HG02970 (cell line): Measurements from ENCODE around the gene DUSP1.
"Not testable (repeated sequence)": the region's sequence is repeated elsewhere in the genome, so short reads cannot be mapped to it uniquely, and the experiment has no call there.

Source experiments
- ATAC-seq: cut with Tn5 transposase; IDR thresholded peaks from one replicate; pipeline ENCODE4 v1.9.1; 2021; ENCODE audit warnings: mild to moderate bottlenecking, moderate library complexity, moderate number of reproducible peaks; ENCODE audit not compliant: unreplicated experiment, low FRiP score

DUSP1 gene

DNA sequence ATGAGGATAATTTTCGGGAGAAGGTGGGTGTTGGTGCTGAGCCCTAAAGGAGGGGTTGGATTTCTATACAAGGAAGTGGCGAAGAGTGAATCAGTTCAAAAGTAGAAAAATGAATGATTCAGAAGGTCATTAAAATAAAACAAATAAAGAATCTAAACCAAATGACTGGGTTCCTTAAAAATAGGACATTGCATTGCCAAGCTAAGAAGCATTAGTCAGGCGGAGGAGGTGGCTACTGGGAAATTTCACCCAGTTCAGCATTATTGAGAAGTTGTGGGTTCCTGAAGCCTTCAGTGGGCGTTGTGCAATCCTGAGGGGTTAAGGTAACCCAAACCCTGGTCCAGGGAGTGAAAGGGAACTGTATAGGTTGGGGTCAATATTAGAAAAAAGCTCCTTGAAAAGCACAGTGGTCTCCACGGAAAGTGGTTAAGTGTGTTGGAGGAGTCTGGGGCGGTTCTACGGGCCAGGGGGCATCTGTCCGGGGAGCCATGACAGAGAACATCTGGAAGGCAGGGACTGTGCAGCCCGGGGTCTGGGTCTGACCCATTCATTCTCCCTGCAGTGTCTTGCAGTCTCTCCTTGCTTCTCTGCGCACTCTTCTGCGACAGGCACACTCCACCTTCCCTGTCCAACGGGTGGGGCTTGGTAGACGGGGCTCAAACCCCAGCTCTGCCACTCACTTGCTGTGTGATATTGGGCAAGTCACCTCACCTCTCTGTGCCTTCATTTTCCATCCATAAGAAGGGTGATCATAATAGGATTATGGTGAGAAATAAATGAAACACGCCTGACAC lies 27.6 kb upstream of the DUSP1 start:
- ATAC-seq = no peak

- no peak for ATAC-seq
These were observed 26.8 kb upstream of the DUSP1 start for GRCh38 chr5:172797771-172798191.

GRCh38 chr5:172796306-172796705 lies 25.3 kb upstream of the DUSP1 start:
- no peak for ATAC-seq

- ATAC-seq = no peak
These were observed 24.5 kb upstream of the DUSP1 start for GRCh38 chr5:172795318-172795977.

GRCh38 chr5:172793577-172794488 lies 22.8 kb upstream of the DUSP1 start:
- ATAC-seq = no peak

DNA sequence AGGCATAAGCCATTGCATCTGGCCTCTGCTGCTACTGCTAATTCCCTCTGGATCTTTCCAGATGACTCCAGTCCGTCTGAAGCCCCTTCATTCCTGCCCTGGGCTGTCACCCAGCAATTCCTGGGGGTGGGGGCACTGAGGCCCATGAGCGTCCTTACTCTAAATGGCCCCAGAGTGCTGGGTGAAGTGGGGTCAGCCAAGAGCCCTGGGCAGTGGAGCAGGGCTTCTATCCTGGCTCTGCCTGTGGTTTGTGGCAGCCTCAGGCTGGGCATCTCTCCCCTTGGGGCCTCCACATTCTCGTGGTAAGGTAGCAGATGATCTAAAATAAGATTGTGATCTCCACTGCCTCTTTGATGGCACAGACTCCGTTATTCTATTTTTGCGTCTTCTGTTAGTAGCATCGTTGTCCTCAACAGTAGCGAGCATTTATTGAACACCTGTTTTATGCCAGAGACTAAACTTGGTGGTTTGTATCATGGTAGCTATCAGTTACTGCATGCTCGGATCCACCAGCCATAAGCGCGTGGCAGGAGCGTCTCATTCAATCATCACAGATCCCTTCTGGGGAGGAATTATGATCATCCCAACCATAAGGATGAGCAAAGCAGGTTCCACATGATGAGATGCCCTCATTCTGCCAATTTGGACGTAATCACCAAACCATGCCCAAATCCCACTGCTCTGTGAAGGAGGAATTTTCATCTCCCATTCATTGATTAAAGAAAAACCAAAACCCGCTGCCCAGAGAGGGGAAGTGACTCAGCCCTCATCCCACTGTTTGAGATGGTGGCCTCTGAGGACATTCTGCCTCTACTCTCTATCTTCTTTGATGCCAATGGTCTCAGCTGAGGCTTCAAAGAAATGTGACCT lies 21.9 kb upstream of the DUSP1 start:
- ATAC-seq = no peak

GRCh38 chr5:172791726-172792445 lies 20.9 kb upstream of the DUSP1 start:
- ATAC-seq = no peak

DNA sequence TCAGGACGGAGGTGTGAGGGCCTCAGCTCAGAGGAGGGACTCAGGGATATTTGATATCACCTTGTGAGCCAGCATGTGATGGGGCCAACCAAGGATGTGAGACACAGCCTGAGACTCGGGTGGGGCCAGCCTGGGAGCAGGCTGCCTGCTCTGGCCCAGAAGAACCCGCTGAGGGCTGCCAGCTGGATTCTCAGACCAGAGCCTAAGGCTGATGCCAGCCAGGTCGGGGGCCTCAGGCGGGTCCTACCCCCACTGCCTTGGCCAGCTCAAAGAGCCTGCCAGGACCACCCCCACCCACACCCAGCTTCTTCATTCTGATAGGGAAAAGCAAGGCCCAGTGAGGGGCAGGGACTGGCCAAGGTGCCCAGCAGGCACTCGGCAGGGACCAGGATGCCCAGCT lies 20.3 kb upstream of the DUSP1 start:
- ATAC-seq = no peak

DNA sequence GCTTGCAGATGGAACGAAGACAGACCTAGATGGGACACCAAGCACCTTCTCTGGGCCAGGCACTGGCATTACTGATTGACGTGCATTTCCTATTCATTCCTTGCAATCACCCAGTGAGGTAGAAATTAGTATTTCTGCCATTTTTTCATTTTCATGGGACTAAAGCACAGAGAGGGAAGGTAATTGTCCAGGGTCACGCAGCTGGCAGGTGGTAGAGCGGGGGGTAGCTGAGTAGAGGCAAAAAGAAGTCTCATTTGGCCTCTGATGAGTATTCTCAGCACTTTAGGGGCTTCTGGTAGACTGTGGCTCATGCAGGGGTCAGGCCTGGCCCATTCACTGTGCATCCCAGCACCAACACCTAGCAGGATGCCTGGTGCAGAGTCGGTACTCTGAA lies 19.5 kb upstream of the DUSP1 start:
- no peak for ATAC-seq

- no peak for ATAC-seq
These were observed 18.9 kb upstream of the DUSP1 start for GRCh38 chr5:172789687-172790495.

GRCh38 chr5:172788771-172789686 lies 18.0 kb upstream of the DUSP1 start:
- no peak for ATAC-seq

DNA sequence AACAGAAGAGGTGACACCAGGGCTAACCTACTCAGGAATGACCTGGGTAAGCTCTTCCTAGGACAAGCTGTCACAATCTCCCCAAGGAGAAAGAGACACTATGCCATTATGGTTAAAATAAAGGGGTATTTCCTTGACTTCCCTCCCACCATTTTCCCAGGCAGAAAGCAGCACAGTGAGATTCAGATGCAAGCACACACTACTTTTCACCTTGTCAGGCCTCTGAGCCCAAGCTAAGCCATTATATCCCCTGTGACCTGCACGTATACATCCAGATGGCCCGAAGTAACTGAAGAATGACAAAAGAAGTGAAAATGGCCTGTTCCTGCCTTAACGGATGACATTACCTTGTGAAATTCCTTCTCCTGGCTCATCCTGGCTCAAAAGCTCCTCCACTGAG lies 16.5 kb upstream of the DUSP1 start:
- ATAC-seq = not testable (repeated sequence)

DNA sequence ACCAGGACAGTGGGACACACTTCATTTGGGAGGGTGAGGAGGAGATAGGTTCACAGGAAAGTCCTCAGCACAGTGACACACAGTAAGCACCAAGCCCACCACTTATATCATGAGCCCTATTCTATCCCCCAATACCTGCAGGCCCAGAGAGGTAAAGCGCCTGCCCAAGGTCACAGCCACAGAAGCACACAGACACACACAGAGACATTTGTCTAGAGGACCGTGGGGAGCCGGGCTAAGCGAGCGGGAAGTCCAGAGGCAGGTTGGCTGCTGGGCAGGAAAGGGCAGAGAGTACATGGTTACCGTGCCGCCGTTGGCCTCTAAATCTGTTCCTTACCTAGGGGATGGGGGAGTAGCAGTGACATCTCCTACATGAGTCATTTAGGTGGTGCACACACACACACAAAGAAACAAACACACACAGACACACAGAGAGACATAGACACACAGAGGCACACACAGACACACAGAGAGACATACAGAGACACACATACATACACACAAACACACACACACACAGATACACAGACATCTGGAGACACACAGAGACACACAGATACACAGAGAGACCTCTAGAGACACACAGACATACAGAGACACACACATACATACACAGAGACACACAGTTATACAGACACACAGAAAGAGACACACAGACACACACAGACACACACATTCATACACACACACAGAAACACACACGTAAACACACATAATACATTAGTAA lies 15.9 kb upstream of the DUSP1 start:
- no peak for ATAC-seq

DNA sequence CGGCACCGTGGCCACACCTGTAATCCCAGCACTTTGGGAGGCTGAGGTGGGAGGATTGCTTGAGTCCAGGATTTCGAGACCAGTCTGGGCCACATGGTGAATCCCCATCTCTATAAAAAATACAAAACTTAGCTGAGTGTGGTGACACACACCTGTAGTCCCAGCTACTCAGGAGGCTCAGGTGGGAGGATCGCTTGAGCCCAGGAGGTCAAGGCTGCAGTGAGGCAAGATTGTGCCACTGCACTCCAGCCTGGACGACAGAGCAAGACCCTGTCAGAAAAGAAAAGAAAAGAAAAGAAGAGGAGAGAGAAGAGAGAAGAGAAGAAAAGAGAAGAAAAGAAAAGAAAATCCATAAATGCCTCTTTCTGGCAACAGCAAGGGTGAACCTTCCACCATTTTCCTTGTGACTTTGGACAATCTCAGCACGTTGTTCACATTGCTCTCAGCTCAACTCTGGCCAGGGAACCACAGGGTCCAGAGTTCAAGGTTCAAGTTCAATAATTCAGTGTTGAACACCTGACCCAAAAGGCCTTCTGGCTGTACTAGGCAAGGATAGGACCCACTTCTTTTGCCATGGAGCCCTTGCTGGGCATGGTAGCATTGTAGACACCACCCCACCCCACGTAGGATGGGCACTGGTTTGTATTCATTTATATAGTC lies 14.6 kb upstream of the DUSP1 start:
- no peak for ATAC-seq

DNA sequence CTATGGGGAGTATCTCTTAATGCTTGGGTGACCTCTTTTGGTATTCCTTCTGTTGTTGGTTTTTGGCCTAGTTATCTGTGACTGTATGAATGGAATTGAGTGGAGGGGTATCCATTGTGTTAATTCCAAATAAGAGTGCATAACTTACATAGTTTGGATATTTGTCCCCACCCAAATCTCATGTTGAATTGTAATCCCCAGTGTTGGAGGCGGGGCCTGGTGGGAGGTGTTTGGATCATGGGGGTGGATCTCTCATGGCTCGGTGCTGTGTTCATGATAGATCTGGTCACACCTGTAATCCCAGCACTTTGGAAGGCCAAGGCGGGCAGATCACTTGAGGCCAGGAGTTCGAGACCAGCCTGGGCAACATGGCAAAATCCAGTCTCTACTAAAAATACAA lies 13.2 kb upstream of the DUSP1 start:
- ATAC-seq = not testable (repeated sequence)

GRCh38 chr5:172783319-172783718 lies 12.3 kb upstream of the DUSP1 start:
- not testable (repeated sequence) for ATAC-seq
